ENCODE results near the gene FADS6. TPM values are rescaled to one million over a fixed set of nuclear protein-coding genes. Genes with fewer than 3 reads are reported as not detected.
A peak's percentile ranks its signal among the peaks of the same experiment; 100 is the strongest.

FADS6 gene
- total and polyA plus RNA-seq, 2 donors from 2014 or later = not detected

- no peak for FAIRE-seq
- H3K27me3 ChIP-seq (ENCODE audit: control insufficient read depth, insufficient read depth, low read length) = peaks cover 22% of the 10 kb centered on the region
Observed at GRCh38 chr17:74938194-74938950, 44.9 kb upstream of the FADS6 start.

GRCh38 chr17:74937064-74938051 lies 43.9 kb upstream of the FADS6 start:
- H3K4me1 ChIP-seq (ENCODE audit: control insufficient read depth in 2 of 3, insufficient read depth in 2 of 3, low read depth in 1 of 3, low read length in 3 of 3) = no peaks in the 10 kb centered on the region
- H3K27me3 ChIP-seq (ENCODE audit: control insufficient read depth, insufficient read depth, low read length) = peaks cover 22% of the 10 kb centered on the region
- no peak for TF ChIP-seq CTCF (IDR thresholded peaks at IDR 0.05; ENCODE audit: borderline replicate concordance, extremely low read depth, insufficient read depth)
- H3K9ac ChIP-seq (ENCODE audit: low read length in 3 of 3) = no peak overlapping the region
- DNase-seq (peak in 3 of 5 donors; percentile 33 to 54 (median 43)), FAIRE-seq (no peak)
- intact Hi-C loops (cut with DNase I) = no loop called here
- H3K36me3 ChIP-seq (ENCODE audit: control insufficient read depth in 2 of 3, insufficient read depth in 3 of 3, low read length in 3 of 3) = no peaks in the 10 kb centered on the region
- no peak overlapping the region for H3K27ac ChIP-seq (ENCODE audit: low read depth in 2 of 2, low read length in 2 of 2)
- no peak overlapping the region for H3K4me3 ChIP-seq (ENCODE audit: low read length in 3 of 3)
- no peaks in the 10 kb centered on the region for H3K9me3 ChIP-seq (ENCODE audit: control insufficient read depth in 2 of 3, insufficient read depth in 1 of 3, low read length in 3 of 3)

More at GRCh38 chr17:74938194-74938950, 44.9 kb upstream of the FADS6 start:
- intact Hi-C loops (cut with DNase I) = no loop called here
- Histone ChIP-seq H3K9ac (ENCODE audit: low read length in 3 of 3) (no peak overlapping the region), H3K4me3 (ENCODE audit: low read length in 3 of 3) (no peak overlapping the region), H3K9me3 (ENCODE audit: control insufficient read depth in 2 of 3, insufficient read depth in 1 of 3, low read length in 3 of 3) (no peaks in the 10 kb centered on the region), H3K36me3 (ENCODE audit: control insufficient read depth in 2 of 3, insufficient read depth in 3 of 3, low read length in 3 of 3) (no peaks in the 10 kb centered on the region), H3K27ac (ENCODE audit: low read depth in 2 of 2, low read length in 2 of 2) (no peak overlapping the region), H3K4me1 (ENCODE audit: control insufficient read depth in 2 of 3, insufficient read depth in 2 of 3, low read depth in 1 of 3, low read length in 3 of 3) (no peaks in the 10 kb centered on the region)
- no peak for TF ChIP-seq CTCF (IDR thresholded peaks at IDR 0.05; ENCODE audit: borderline replicate concordance, extremely low read depth, insufficient read depth)
- DNase-seq = no peak

- intact Hi-C loops (cut with DNase I) = no loop called here
- no peaks in the 10 kb centered on the region for H3K36me3 ChIP-seq (ENCODE audit: control insufficient read depth in 2 of 3, insufficient read depth in 3 of 3, low read length in 3 of 3)
- no peak overlapping the region for H3K4me3 ChIP-seq (ENCODE audit: low read length in 3 of 3)
- H3K9me3 ChIP-seq (ENCODE audit: control insufficient read depth in 2 of 3, insufficient read depth in 1 of 3, low read length in 3 of 3) = no peaks in the 10 kb centered on the region
- no peak overlapping the region for H3K9ac ChIP-seq (ENCODE audit: low read length in 3 of 3)
- H3K4me1 ChIP-seq (ENCODE audit: control insufficient read depth in 2 of 3, insufficient read depth in 2 of 3, low read depth in 1 of 3, low read length in 3 of 3) = no peaks in the 10 kb centered on the region
- no peak overlapping the region for H3K27ac ChIP-seq (ENCODE audit: low read depth in 2 of 2, low read length in 2 of 2)
- DNase-seq (peak in 1 of 5 donors; percentile 65), FAIRE-seq (no peak)
- peaks cover 18% of the 10 kb centered on the region for H3K27me3 ChIP-seq (ENCODE audit: control insufficient read depth, insufficient read depth, low read length)
- TF ChIP-seq CTCF (IDR thresholded peaks at IDR 0.05; ENCODE audit: borderline replicate concordance, extremely low read depth, insufficient read depth) = no peak
Observed at GRCh38 chr17:74936470-74936799, 43.0 kb upstream of the FADS6 start.

Data from kidney (tissue), 14 donors.